Adipocyte (in vitro differentiated cells): ENCODE measurements around the gene AMH.

Experiments
- DNase-seq: peaks from one replicate; pipeline ENCODE4 v3.0.0-alpha.2; 2015; ENCODE audit warnings: low read depth
- H3K27me3 ChIP-seq: replicated peaks from 2 replicates; pipeline ENCODE4 v1.7.0; 2013; ENCODE audit warnings: mild to moderate bottlenecking, low read length, moderate library complexity; ENCODE audit not compliant: control insufficient read depth, insufficient read depth
- H3K36me3 ChIP-seq: 2 replicates; pipeline ENCODE4 v1.7.0; 2013; ENCODE audit warnings: low read length, mild to moderate bottlenecking, moderate library complexity; ENCODE audit not compliant: control insufficient read depth, insufficient read depth, severe bottlenecking
- H3K4me1 ChIP-seq: 2 replicates; pipeline ENCODE4 v1.7.0; 2013; ENCODE audit warnings: mild to moderate bottlenecking, low read length, moderate library complexity; ENCODE audit not compliant: control insufficient read depth, insufficient read depth
- H3K4me3 ChIP-seq: 2 replicates; pipeline ENCODE4 v1.7.0; 2013; ENCODE audit warnings: mild to moderate bottlenecking, low read length, moderate library complexity
- H3K9ac ChIP-seq: 2 replicates; pipeline ENCODE4 v1.7.0; 2013; ENCODE audit warnings: mild to moderate bottlenecking, low read length, moderate library complexity
- H3K9me3 ChIP-seq: 2 replicates; pipeline ENCODE4 v1.7.0; 2013; ENCODE audit warnings: mild to moderate bottlenecking, low read length, moderate library complexity; ENCODE audit not compliant: control insufficient read depth

Gene AMH

GRCh38 chr19:2300533-2300932, 51.4 kb downstream of the AMH start:
- H3K4me3 ChIP-seq, result no peak overlapping the region
- H3K9ac ChIP-seq, result no peak overlapping the region

More at GRCh38 chr19:2300533-2300932, 51.4 kb downstream of the AMH start:
- H3K27me3 ChIP-seq, result peaks cover 17% of the 10 kb centered on the region
- H3K9me3 ChIP-seq, result no peaks in the 10 kb centered on the region
- H3K4me1 ChIP-seq, result peaks cover 4% of the 10 kb centered on the region
- H3K36me3 ChIP-seq, result no peaks in the 10 kb centered on the region
- no peak for DNase-seq
